Nephron (organoid): Measurements from ENCODE around the gene KCNK3.
A peak's percentile ranks its signal among the peaks of the same experiment; 100 is the strongest.

ENCODE experiments used
- H3K27ac Mint-ChIP-seq, 3 experiments: 2 replicates each; pipeline ENCODE4 v1.8.0; 2020; ENCODE audit warnings: mixed read lengths in 3 of 3, mild to moderate bottlenecking in 2 of 3, moderate library complexity in 1 of 3
- H3K27me3 Mint-ChIP-seq: 2 replicates; pipeline ENCODE4 v1.8.0; 2021; ENCODE audit warnings: low read depth, mild to moderate bottlenecking, moderate library complexity, mixed read lengths
- H3K36me3 Mint-ChIP-seq: 2 replicates; pipeline ENCODE4 v1.8.0; 2020; ENCODE audit warnings: low read depth, mixed read lengths
- H3K4me1 Mint-ChIP-seq: 2 replicates; pipeline ENCODE4 v1.8.0; 2020; ENCODE audit warnings: mixed read lengths
- H3K4me3 Mint-ChIP-seq, 3 experiments: 2 replicates each; pipeline ENCODE4 v1.8.0; 2020; ENCODE audit warnings: mild to moderate bottlenecking in 3 of 3, mixed read lengths in 3 of 3, moderate library complexity in 2 of 3
- H3K9me3 Mint-ChIP-seq: 2 replicates; pipeline ENCODE4 v1.8.0; 2020; ENCODE audit warnings: mixed read lengths
- CTCF ChIP-seq, 3 experiments: fragments of 200-600 bp; sonication (generic); IDR thresholded peaks; one replicate each; pipeline ENCODE4 v1.5.0; 2021; ENCODE audit warnings: antibody characterized with exemption in 3 of 3; ENCODE audit not compliant: unreplicated experiment in 3 of 3

Gene KCNK3

GRCh38 chr2:26767894-26768487 lies 75.5 kb downstream of the KCNK3 start:
- Mint-ChIP-seq H3K9me3 (no peaks in the 10 kb centered on the region), H3K4me1 (peaks cover 44% of the 10 kb centered on the region), H3K27me3 (no peaks in the 10 kb centered on the region), H3K27ac (peak overlapping the region in 1 of 3 experiments; percentile 38), H3K36me3 (no peaks in the 10 kb centered on the region), H3K4me3 (no peak overlapping the region)
- TF ChIP-seq CTCF (IDR thresholded peaks at IDR 0.05; ENCODE audit: unreplicated experiment in 3 of 3) = no peak

- Mint-ChIP-seq H3K4me1 (peaks cover 44% of the 10 kb centered on the region), H3K9me3 (no peaks in the 10 kb centered on the region), H3K27me3 (no peaks in the 10 kb centered on the region), H3K4me3 (no peak overlapping the region), H3K27ac (no peak overlapping the region), H3K36me3 (no peaks in the 10 kb centered on the region)
- no peak for TF ChIP-seq CTCF (IDR thresholded peaks at IDR 0.05; ENCODE audit: unreplicated experiment in 3 of 3)
These were observed 76.2 kb downstream of the KCNK3 start for GRCh38 chr2:26768759-26769088.

DNA sequence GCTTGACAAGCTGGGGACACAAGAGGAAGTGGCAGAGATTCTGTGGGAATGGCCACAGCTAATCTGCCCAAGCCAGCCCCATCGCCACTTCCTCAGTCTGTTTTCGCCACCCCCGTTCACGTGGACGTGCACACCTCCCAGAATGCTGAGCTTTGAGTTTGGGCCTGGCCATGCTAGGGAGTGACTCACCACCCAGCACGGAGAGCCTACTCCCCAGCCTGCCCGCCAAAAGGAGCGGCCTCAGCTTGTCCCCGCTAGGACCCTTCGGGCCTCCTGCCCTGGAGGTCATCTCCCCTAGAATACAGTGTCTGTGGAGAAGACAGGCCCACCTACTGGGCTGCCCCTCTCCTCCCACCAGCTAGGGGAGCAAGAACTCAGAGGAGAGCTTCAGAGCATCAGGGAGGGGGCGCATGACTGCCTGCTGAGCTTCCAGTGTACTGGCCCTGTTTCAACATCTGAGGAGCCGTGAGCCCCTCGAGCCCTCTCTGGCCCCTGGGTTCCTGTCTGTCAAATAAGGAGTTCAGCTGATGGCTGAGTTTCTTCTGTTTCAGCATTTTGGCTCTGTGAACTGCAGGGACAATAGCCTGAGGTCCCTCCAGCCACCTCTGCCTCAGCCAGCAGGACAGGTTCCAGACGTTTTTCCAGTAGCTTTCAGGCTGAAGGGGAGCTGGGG lies 76.7 kb downstream of the KCNK3 start:
- Mint-ChIP-seq H3K4me3 (no peak overlapping the region), H3K36me3 (no peaks in the 10 kb centered on the region), H3K9me3 (no peaks in the 10 kb centered on the region), H3K27ac (no peak overlapping the region), H3K4me1 (peaks cover 44% of the 10 kb centered on the region), H3K27me3 (no peaks in the 10 kb centered on the region)
- TF ChIP-seq CTCF (IDR thresholded peaks at IDR 0.05; ENCODE audit: unreplicated experiment in 3 of 3) = no peak

DNA sequence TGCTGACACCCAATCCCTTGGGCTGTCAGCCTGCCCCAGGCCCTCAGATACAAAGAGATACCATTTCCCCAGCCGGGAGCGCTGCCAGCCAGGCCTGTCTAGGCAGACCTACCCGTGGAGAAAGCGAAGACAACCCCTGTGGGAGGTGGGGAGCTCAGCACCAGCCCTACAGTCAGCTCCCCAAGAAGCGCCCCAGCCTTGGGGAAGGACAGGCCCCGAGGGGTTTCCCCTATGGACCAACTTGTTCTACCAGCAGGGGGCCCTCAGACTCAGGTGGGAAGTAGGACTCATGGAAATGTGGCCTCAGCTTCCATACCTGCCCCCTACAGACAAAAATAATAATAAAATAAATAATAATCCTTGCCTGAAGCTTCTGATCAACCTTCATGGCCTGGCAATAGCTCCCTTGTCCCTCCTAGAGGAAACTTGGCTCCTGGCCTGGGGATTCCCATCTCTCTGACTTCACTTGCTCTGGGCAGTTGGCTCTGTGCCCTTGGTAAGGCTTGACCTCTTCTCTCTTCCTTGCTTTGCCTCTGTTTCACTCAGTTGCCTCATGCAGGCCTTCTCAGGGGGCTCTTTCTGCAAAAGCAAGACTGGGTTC lies 78.6 kb downstream of the KCNK3 start:
- Mint-ChIP-seq H3K36me3 (peaks cover under 1% of the 10 kb centered on the region), H3K4me1 (peaks cover 32% of the 10 kb centered on the region), H3K27ac (no peak overlapping the region), H3K9me3 (no peaks in the 10 kb centered on the region), H3K27me3 (no peaks in the 10 kb centered on the region), H3K4me3 (peak overlapping the region in 1 of 3 experiments; percentile 59)
- TF ChIP-seq CTCF (IDR thresholded peaks at IDR 0.05; ENCODE audit: unreplicated experiment in 3 of 3) = peak in 1 of 3 experiments; percentile 20

DNA sequence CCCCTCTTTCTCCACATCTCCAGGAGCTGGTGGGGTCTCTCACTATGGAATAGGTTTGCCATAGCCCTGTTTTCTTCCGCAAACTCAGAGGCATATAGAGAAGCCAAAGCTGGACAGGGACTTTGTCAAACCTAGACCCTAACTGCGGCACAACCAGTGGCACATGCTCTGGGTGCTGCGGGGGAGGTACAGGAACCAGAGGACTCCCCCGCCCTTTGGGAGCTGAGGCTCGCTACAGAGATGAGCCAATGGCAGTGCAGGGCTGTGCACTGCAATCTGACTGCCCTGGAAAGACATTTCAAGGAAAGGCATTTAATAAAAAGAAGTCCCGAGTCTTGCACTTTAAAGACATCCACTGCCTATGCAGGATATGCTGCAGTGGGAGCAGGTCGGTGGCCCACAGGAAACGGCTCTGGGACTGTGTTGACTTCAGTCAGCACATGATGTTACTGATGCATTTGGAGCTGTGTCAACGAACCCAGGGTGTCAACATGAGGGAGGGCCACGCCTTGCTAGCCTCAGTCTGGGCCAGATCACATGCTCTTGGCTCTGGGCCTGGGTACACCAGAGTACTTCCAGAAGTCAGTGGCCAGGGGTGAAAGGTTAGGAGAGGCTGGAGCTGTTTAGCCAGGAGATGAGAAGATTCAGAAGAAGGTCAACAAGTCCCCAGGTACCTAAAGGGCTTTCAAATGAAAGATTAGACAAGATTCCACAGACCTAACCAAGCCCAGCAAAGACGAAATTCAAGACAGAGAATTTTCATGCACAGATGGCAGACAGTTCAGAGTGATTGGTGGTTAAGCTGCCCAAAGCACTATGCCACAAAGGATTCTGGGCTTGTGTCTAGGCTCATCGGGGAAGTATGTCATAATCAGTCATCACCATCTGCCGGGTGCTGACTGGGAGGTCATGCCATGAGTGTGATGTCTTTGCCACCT lies 79.8 kb downstream of the KCNK3 start:
- H3K9me3 Mint-ChIP-seq = no peaks in the 10 kb centered on the region
- peak overlapping the region in 1 of 3 experiments; percentile 9 for H3K27ac Mint-ChIP-seq
- peaks cover 30% of the 10 kb centered on the region for H3K4me1 Mint-ChIP-seq
- H3K27me3 Mint-ChIP-seq = no peaks in the 10 kb centered on the region
- H3K4me3 Mint-ChIP-seq = no peak overlapping the region
- peaks cover 6% of the 10 kb centered on the region for H3K36me3 Mint-ChIP-seq
- TF ChIP-seq CTCF (IDR thresholded peaks at IDR 0.05; ENCODE audit: unreplicated experiment in 3 of 3) = no peak
